ENCODE measurements around the gene GLB1L2.

DNA sequence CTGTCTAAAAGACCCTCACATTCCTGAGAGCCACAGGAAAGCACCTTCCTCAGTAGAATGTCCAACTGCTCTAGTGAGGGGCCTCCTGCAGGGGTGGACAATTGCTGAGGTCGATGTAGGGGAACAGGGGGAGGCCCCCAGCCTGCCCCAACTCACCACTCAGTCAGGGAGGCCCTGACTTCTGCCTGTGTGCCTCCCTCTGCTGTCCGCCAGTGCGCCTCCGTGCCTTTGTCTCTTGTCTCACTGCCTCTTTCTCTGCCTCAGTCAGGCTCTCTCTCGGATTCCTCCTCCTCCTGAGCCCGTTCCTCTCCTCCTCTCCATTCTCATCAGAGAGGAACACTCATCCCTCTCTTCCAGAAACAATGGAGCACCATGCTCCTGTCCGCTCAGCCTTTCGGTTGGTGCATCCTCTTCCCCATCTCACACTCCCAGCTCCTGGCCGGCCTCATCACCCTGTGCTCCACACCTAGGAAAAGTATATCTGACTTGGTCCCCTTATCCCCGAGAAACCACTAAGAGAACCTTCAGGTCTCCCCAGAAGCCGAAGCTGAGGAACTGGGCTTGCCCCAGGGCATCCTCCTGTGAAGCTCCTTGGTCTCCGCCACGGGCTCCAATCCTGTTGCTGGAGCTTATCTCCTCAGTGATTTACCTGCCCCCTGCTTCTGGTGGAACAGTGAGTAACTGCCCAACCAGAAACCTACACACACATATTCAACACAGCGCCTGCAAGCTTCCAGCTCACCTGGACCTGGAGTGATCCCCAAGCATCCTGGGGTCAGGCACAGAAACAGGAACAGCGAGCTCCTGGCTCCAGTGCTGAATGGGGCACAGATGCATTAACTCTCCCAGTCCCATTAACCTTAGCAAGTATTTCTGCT, 78.0 kb downstream of the GLB1L2 start:
- no peak for TF ChIP-seq YY1 (IDR thresholded peaks at IDR 0.05; ENCODE audit: low read depth)
- no peak for TF ChIP-seq REST (IDR thresholded peaks at IDR 0.05; ENCODE audit: low read depth)
- TF ChIP-seq EP300 (IDR thresholded peaks at IDR 0.05; ENCODE audit: borderline replicate concordance), result no peak
- TF ChIP-seq, protein P1, sequence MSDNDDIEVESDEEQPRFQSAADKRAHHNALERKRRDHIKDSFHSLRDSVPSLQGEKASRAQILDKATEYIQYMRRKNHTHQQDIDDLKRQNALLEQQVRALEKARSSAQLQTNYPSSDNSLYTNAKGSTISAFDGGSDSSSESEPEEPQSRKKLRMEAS (IDR thresholded peaks at IDR 0.05), result no peak
- no peak for TF ChIP-seq CEBPB (IDR thresholded peaks at IDR 0.05)
- no peak for TF ChIP-seq USF1 (IDR thresholded peaks at IDR 0.05)
- TF ChIP-seq CREB1 (IDR thresholded peaks at IDR 0.05; ENCODE audit: low read depth), result no peak
- no peak for TF ChIP-seq ZBTB7A (IDR thresholded peaks at IDR 0.05; ENCODE audit: low read depth)
- TF ChIP-seq TAF1 (IDR thresholded peaks at IDR 0.05; ENCODE audit: low read depth), result no peak
- TF ChIP-seq TCF12 (IDR thresholded peaks at IDR 0.05; ENCODE audit: low read depth), result no peak

All from Ishikawa (cell line).